ENCODE data around the gene TNFRSF1A.

Gene TNFRSF1A

DNA sequence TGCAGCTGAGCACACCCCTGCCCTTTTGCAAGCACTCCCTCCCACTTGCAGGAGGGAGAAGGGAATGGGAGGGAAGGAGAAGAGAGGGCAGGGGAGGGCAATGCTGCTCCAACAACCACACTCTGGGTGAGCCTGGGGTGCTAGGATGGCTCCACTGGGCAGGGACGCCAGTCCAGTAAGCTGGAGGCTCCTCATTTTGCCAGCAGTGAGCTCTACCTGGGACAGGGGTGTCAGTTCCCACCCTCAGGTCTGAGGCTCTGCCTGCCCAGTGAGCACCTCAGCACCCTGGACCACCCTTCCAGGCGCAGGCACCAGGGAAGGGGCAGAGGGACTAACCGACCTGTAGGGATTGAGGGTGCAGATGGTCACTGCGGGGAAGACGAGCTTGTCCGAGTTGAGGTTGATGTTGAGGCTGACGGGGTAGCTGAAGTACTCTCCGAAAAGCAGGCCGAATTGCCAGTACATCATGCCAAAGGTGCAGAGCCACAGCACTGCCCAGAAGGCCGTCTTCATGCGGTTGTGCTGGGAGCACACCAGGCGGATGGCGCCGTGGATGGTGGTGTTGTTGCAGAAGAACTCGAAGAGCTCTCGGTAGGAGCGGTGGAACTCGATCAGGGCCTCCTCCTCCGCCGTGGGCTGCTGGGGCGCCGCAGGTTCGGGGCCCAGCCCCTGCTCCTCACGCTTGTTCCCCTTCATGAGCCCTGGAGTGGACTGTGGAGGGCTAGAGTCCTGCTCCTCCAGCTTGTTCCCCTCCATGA, 32.3 kb upstream of the TNFRSF1A start:
- no peak for DNase-seq

DNA sequence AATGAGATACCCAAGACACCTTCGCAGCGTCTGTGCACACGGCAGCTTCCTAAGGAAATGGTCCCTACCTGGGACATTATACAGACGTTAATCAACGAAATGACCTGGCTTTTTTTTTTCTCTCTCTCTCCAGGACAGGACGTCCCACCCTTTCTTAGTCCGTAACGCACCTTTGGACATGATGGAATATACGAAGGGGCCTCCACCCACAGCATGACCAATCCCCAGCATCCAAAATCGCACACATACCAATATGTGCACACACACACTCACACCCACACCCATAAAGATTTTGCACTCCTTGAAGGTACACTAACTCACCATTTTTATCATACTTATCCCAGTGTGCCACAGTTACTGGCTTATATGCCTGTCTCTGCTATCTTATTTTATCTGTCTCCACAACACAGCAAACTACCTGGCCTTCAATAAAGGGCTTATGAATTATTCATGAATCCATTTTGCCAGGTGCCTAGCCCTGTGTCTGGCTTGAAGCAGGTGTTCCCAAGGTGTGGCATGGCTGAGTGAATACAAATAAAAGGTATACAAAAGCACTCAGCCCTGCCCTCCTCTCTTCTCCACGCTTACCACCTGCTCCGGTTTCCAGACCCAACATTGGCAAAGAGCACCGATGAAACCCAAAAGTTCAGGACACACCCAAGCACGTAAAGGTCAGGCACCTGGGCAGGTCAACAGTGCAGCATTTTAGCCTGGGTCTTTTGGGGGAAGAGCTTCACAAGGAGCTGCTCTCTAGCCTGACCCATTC, 31.3 kb upstream of the TNFRSF1A start:
- DNase-seq, result no peak

DNA sequence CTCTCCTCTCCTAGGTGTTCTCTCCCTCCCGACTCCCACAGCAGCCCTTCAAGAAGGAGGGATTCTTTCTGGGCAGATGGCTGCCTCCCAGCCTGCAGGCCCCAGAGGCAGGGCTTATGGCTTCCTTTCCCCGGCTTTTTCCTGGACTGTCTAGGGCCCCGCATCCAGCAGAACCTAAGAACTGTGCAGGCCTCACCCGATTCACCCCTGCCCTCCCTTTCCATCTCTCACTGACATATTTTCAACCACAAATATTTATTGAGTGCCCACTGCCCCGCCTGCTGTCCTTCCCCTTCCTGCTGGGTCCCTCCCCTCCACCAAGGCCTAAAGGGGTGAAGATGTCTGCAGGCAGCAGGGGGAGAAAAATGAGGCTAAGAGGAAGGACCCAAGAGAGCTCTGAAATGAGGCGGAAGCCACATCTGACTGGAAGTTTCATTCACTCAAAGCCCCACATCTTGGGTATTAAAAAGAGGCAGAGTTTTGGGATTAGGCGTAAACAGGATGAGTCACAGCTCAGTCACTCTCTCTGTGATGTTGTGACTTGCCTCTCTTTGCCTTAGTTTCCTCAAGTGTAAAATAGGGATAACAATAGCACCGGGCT, 30.6 kb upstream of the TNFRSF1A start:
- peak; percentile 42 for DNase-seq

DNA sequence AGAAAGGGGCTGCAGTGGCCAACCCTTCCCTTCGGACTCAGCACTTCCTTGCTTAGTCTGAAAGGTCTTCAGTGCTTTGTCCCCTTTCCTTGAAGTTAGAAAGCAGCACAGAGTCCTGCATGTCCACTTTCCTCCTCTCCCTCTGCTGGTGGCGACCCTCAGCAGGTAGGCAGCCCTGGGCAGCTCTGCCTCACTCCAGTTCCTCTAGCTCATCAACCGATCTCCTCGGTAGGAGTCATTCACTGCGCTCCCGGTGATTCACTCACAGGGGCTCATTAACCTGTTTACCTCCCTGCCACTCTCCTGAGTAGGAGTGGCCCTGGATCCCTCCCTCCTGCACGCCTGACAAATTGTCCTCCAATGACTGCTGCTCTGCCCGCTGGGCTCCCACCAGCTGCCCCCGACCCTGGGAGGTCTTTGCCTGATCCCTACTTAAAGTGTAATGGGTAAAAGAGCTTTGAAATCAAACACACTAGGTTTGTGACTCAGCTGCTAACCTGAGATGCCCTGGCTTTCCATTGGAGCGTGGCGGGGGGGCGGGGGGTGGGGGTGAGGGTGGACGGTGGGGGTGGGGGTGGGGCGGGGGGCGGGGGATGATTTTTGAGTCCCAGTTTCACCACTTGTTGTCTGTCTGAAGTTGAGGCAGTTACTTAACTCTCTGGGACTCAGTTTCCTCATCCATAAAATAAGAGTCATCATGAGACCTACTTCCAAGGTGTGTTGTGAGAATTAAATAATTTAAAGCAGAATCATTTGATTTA, 29.3 kb upstream of the TNFRSF1A start:
- no peak for DNase-seq

DNA sequence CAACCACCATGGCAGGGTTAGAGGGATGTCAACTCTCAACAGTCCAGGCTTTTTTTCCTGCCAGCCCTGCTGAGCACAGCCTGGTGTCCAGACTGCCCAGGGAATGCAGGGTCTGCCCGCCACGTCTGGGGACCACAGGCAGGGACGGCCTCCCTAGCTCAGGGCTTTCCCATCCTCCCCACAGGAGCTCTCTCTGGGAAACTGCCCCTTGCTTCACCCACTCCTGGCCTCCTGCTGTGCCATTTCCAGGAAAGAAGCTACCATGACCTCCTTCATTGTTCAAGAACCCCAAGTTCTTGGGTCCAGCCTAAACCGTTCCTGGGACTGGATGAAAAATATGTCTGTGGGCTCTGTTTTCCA, 28.7 kb upstream of the TNFRSF1A start:
- no peak for DNase-seq

DNA sequence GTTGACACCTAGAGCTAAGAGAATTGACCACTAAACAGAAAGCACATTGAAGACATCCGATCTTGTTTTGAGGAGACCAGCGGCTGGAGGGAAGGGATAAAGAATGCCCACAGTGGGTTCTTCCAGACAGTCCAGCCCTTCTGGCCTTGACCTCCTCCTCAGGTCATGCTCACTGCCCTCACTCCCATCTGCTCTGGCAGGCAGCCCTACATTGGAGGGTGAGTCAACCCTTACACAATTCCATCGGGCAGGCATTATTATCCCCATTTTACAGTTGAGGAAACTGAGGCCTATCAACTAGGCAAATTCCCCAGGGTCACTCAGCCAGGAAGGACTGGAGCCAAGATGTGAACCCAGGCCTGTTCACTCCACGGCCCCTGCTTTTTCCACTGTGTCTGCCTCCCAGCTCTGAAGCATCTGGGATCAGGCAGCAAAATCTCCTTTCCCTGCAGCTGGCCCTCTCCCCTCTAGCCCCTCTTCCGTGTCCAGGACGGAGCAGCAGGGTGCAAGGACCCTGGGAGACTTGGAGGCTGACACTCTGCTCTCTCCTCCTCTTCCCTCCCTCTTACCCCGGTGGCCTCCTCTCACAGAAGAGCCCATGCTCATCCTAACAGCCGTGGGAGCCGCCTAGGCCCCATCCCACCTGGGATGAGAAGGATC, 28.2 kb upstream of the TNFRSF1A start:
- DNase-seq, result no peak

DNA sequence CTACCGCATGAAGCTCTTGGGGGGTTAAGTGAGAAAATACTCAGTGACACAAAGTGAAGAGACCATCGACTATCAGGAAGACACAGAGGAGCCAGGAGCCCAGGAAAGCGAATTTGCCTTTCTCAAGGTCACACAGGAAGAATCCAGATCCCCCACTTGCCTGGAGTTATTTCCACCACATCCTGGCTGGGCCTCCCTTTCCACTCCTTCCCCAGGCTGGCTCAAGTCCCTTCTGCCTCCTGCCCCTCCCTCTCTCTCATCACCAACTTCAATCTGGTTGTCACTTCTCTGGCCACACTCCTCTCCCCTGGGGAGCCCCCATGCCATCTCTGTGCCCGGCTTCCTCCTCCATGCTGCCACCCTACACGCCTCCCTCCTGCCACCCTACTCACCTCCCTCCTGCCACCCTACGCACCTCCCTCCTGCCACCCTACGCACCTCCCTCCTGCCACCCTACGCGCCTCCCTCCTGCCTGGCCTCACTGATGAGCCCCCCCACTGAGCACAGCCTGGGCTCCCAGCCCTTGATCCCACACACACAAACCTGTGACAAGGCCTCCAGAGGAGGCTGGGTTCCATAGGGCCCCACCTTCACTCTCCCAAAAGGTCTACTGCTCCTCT, 27.1 kb upstream of the TNFRSF1A start:
- DNase-seq, result no peak

DNA sequence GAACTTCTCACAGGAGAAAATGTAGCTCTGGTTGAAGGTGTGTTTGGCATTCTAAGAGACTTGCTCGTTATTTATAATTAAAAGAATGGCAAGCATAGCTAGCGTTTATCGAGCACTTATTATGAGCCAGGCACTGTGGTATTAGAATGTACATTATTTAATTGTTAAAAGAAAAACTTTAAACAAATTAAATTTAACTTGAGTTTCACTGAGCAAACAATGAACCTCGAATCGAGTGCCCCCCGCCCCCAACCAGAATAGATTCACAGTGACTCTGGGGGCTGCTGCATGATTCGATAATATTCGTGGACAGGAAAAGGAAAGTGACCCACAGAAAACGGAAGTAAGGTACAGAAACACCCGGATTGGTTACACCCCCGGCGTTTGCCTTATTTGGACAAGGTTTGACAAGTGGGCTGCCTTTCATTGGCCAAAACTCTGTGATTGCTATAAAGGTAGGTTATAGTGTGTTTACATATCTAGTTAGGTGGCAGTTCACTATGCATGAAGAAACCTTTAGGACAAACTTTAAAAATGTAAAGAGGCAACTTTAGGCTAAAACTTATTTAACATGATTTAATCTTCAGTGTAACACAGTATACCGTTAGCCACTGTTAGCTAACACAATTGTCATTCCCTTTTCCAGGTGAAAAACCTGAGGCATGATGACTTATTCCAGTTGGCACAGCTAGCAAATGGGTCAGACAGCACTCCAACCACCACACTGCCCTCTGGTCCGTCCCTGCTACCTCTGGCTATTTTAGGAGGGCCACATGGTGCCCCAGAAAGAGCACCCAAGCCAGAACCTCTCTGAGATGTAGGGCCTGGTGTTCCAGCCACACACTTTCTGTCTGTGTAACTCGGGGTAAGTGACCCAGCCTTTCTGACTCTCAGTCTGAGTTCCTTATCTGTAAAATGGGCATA, 26.4 kb upstream of the TNFRSF1A start:
- peak; percentile 83 for DNase-seq

DNA sequence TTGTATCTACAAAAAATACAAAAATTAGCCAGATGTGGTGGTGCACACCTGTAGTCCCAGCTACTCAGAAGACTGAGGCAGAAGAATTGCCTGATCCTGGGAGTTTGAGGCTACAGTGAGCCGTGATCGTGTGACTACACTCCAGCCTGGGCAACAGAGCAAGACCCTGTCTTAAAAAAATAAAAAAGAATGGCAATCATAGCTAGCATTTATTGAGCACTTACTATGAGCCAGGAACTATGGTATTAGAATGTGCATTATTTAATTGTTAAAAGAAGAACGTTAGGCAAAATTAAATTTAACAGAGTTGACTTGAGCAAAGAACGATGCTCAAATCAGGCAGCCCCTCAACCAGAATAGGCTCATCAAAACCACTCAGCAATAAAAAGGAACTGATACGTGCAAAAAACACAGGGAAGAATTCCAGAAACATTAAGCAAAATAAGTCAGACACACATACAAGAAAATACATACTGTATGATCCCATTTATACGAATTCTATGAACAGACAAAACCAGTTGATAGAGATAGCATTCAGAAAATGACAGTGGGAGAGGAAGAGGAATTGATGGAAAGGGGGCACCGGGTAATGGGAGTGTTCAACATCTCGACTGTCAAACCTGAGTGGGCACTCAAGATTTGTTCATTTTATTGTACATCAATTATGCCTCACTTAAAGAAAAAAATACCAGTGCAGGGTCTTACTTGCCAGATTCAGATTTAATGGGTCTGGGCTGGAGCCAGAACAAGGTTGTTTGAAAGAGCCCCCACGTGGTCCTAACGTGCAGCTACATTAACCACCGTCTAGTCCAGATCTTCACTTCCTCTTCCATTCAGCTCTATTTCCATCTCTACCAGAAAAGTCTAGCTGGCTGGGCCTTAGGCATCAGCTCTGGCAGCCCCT, 25.4 kb upstream of the TNFRSF1A start:
- peak; percentile 82 for DNase-seq

DNA sequence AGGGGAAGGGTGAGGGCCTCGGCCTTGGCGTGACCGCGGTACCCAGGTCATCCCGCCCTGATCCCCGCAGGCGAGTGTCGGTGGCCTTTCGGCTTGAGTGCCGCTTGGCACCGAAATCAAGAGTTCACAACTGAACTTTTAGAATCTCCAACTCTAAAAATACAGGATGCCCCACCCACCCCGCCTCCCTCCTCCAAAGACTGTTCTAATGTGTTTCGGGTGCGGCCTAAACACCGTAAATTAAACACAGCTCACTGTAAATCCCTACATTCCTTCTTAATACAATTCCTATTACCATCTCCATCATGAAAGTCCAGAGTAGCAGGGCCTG, 22.1 kb upstream of the TNFRSF1A start:
- peak; percentile 39 for DNase-seq

DNA sequence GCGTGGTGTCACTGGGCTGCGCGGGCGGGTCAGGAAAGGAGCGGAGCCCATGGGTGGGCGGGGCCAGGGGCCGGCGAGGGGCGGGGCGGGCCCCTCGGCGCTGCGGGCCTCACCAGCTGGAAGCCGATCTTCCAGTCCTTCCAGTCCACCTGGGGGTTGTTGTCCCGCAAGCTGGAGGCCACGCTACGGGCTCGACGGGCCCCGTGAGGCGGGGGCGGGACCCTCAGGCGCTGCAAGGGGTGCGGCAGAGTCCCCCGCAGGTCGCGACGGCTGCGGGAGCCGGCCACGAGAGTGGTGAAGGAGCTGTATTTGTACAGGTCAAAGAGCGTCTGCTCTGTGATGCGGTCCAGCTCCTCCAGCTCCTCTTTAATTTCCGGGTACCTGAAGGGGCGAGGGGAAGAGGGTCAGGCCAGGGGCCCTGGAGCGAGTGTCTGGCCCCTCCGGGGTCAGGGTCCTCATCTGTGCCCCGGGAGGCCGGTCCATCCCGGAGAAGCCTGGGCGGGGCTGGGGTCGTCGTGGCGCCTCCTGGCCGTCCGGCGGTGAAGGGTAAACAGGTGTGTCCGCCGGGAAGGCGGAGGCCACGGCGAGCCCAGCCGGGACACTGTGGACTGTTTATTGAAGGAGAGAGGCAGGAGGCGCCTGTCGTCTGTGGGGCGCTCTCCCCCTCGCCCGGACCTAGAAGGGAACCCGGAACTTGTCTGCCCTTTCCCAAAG, 21.6 kb upstream of the TNFRSF1A start:
- peak; percentile 81 for DNase-seq

DNA sequence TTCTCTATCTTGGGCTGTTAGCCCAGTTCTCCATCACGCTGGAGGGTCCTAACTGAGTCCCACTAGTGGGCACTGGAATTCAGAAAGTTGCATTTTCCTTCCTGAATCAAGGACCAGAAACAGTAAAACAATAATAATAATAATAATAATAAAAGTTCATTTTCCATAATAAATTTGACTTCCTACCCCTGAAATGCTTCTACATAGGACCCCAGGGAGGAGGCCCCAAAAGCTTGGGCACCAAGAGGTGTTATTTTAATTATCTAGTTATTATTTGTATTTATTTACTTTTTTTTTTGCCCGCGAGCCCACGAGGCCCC, 21.1 kb upstream of the TNFRSF1A start:
- DNase-seq, result no peak

DNA sequence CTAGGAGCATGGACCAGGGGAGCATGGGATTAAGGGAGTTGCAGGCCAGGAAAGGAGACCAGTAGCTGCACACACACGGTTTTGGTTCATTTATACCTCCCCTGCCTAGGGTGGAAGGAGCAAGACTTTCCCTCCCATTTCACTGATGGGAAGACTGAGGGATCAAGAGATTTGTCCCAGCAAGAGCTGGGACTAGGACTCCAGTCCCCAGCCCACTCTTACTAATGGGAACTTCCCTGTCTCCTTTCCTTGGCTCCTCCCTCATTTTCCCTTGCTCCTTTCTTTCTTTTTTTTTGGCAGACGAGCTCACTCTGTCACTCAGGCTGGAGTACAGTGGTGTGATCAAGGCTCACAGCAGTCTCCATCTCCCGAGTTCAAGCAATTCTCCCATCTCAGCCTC, 20.5 kb upstream of the TNFRSF1A start:
- no peak for DNase-seq

DNA sequence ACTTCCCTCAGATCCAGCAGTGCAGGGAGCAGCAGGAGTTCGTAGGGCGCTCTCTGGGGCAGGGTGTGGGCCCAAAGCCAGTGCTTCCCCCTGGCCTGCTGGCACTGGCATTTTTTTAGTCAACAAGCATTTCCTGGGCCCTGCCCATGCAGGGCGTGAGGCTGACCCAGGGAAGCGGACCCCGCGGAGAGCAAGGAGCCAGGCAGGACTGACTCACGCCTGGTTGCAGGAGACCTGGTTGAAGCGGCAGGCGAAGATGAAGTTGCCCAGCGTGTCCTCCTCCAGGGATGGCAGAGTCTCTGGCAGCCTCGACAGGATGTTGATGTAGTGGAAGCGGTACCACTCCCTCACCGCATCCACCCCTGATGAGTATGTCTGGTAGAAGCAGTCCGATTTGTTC, 20.0 kb upstream of the TNFRSF1A start:
- peak; percentile 58 for DNase-seq

DNA sequence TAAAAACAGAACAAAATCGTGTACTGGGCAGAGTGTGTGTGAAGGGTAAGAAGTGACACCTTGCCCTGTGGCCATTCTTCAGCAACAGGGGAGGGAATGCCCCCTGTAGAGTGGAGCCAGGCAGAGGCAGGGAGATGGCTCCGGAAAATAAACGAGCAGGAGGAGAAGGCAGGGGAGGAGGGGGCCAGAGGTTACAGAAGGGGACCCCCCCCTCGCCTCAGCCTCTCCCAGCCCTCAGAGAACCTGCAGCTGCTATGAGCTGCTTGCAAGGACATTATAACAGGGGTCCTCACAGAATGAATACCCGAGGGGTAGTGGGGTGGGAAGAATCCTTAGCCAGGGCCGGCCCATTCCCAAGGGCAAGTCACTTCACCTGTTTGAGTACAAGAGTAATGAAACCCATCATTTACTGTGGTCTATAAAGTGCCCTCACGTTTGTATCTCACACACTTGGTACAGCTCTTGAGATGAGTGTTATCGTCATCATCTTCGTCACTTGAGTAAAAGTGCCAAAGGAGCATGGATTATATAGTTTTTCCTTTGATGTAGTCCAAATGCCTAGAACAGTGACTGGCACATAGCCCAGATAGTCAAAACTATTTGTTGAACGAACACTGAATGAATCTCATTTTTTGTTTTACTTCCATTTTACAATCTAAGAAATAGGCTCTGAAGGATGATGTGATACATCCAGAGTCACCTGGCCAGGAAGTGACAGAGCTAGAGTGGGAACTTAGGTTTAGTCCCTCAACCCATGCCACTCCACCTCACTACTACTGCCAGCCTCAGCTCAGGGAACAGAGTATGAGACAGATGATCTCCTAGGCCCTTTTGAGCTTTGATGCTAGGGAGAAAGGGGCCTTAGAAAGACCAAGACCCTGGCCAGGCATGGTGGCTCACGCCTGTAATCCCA, 19.0 kb upstream of the TNFRSF1A start:
- no peak for DNase-seq

DNA sequence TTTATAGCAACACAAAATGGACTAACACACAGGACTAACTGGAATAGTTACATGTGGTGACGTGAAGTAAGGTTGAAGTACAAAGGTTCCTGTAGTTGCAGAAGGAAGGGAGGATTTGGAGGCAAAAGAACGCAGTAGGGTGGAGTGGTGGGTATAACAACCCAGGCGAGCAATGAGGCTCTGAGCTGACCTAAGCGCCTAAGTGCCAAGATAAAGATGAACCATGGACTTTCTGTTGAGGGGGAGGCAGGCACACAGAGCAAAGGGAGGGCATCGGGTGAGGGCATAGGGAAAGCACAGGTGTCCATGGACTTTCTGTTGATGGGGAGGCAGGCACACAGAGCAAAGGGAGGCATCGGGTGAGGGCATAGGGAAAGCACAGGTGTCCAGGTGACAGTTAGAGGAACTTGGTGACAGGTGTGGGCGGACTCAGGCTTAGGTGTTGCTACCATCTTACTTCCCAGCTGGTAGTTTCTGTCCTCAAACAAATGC, 18.2 kb upstream of the TNFRSF1A start:
- DNase-seq, result no peak

DNA sequence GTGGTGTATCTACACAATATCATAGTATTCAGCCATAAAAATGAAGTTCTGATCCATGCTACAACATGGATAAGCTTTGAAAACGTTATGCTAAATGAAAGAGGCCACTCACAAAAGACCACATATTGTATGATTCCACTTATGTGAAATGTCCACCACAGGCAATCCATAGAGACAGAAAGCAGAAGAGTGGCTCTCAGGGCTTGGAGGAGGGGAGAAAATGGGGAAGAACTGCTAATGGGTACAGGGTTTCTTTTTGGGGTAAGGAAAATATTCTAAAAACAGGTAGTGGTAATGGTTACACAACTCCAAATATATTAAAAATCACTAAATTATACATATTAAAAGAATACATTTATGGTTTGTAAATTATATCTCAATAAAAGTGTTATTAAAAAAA, 17.0 kb upstream of the TNFRSF1A start:
- peak; percentile 72 for DNase-seq

DNA sequence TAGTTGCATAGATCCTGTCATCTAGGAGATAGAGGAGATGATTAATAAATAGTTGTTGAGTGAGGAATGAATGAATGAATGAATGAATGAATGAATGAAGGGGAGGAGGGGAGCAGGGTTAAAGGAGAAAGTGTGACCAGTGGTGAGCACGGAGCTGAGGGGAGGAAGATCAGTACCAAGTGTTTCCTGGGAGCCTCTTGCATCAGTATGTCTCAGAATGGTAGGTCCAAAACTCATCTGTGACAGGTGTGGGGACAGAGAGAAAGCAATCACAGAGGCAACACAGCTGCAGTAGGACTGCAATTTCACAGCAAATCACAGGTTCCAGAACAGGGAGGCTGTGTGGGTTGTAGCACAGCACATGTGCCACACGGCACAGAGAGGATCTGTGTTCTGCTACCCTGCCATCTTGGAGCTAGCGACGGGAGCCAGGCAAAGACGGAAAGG, 14.5 kb upstream of the TNFRSF1A start:
- DNase-seq, result no peak
